Measurements from ENCODE around the gene NDUFA8.

The NDUFA8 gene

DNA sequence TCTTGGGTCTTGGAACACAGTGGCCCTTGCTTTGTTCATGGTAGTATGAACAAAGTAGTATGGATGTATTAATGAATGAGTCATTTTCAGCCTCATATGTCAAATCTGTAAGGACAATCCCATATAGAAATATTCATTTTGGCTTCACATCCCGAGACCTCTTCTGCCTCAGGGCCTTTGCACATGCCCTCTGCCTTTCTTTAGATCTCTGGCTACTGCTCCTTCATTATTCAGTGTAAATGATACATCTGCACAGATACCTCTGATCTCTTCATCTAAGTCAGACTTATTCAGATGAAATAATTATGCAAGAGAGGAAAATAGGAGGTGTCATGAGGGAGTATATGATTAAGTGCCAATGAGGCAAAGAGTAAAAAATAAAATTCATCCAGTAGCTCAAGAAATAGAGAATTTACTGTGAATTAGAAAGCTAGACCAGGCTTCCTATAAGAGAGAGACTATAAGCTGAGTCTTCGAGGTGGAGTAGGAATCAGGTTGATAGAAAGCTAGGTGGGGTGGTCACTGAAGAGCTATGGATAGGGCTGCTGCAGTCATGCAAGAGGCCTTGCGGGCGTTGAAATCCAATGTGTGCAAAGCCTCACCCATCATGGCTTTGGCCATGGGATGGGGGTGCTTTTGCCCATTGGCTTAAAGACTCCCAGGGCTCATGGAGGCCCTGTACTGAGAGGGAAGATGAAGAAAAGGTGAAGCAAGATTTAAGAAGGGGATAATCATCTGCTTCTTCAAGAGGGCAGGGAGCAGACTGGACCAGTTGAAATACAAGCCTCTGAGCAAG is 62.8 kb downstream of the NDUFA8 start:
- Histone ChIP-seq H4K20me1 (ENCODE audit: insufficient read depth, low read length) (no peaks in the 10 kb centered on the region), H3K4me1 (ENCODE audit: insufficient read depth, low read length, severe bottlenecking) (peaks cover 17% of the 10 kb centered on the region), H3K9ac (ENCODE audit: low read length) (no peak overlapping the region), H3K9me2 (ENCODE audit: low read depth, low read length) (no peaks in the 10 kb centered on the region), H3K9me3 (ENCODE audit: low read length) (no peaks in the 10 kb centered on the region), H3K4me3 (ENCODE audit: low read depth, low read length, poor library complexity, severe bottlenecking) (no peak overlapping the region), H3K27ac (ENCODE audit: low read depth, low read length, poor library complexity, severe bottlenecking) (no peak overlapping the region), H3K36me3 (ENCODE audit: insufficient read depth, low read length) (no peaks in the 10 kb centered on the region), H3K27me3 (ENCODE audit: insufficient read depth, low read length) (no peaks in the 10 kb centered on the region), H3F3A (ENCODE audit: insufficient read depth, low read length) (no peaks in the 10 kb centered on the region), H2AFZ (ENCODE audit: low read length) (no peak overlapping the region), H3K79me2 (ENCODE audit: insufficient read depth, low read length) (no peaks in the 10 kb centered on the region), H3K4me2 (ENCODE audit: low read length) (no peak overlapping the region)
- TF ChIP-seq CTCF (IDR thresholded peaks at IDR 0.05; ENCODE audit: low read length) (no peak), EZH2 (IDR thresholded peaks at IDR 0.05; ENCODE audit: borderline replicate concordance, low read length) (no peak)

DNA sequence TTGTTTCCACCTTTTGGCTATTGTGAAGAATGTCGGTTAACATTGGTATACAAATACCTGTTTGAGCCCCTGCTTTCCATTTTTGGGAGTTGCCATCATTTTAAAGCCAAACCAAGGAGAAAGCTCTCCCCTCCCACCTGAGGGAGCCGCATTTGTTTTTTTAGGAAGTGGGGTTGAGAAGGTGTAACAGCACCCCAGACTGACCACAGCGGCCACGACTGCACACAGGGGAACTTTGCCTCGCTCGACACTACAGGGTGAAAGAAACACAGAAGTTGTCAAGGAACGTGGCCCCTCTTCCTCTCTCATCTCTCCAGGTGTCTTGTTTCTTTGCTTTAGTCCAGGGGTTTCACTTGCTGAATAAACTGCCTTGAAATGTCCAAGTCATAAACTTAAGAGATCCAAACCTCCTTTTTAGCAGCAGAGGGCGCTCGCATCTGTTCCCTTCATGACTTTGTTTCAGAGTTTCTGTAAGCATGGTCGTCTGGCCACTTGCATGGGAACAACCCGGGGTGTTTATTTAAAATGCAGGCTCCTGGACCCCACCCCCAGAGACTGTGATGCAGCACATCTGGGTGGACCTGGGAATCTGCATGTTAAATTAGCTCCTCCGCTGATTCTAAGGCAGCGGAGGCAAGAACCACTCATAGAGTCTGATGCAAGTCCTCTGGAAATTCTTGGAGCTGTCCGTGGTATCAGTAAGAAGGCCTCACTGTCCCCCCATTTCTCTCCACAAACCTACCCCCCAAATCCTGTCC is 64.4 kb downstream of the NDUFA8 start:
- Histone ChIP-seq H3K36me3 (ENCODE audit: insufficient read depth, low read length) (no peaks in the 10 kb centered on the region), H3K9me2 (ENCODE audit: low read depth, low read length) (no peaks in the 10 kb centered on the region), H3K9ac (ENCODE audit: low read length) (no peak overlapping the region), H3K27ac (ENCODE audit: low read depth, low read length, poor library complexity, severe bottlenecking) (no peak overlapping the region), H3K4me3 (ENCODE audit: low read depth, low read length, poor library complexity, severe bottlenecking) (no peak overlapping the region), H3K4me2 (ENCODE audit: low read length) (no peak overlapping the region), H3K4me1 (ENCODE audit: insufficient read depth, low read length, severe bottlenecking) (peaks cover 20% of the 10 kb centered on the region), H3F3A (ENCODE audit: insufficient read depth, low read length) (no peaks in the 10 kb centered on the region), H3K9me3 (ENCODE audit: low read length) (no peaks in the 10 kb centered on the region), H3K27me3 (ENCODE audit: insufficient read depth, low read length) (no peaks in the 10 kb centered on the region), H4K20me1 (ENCODE audit: insufficient read depth, low read length) (no peaks in the 10 kb centered on the region), H2AFZ (ENCODE audit: low read length) (no peak overlapping the region), H3K79me2 (ENCODE audit: insufficient read depth, low read length) (no peaks in the 10 kb centered on the region)
- TF ChIP-seq EZH2 (IDR thresholded peaks at IDR 0.05; ENCODE audit: borderline replicate concordance, low read length) (no peak), CTCF (IDR thresholded peaks at IDR 0.05; ENCODE audit: low read length) (peak; percentile 69)
